Stimulated activated CD8-positive, alpha-beta memory T cell treated with anti-CD3 and anti-CD28 coated beads, Interleukin-4, amount 100 ng/mL, for 4 hours (primary cell): ENCODE measurements around the gene IQGAP2.
"Not testable (repeated sequence)": the region's sequence is repeated elsewhere in the genome, so short reads cannot be mapped to it uniquely, and the experiment has no call there.

Experiments used
- DNase-seq, 2 donors: peaks; one replicate each; pipeline ENCODE4 v3.0.0-alpha.2; 2020; ENCODE audit warnings: low read depth in 2 of 2, low spot score in 1 of 2

Gene IQGAP2

GRCh38 chr5:76499507-76500161, 96.5 kb downstream of the IQGAP2 start:
- no peak for DNase-seq

GRCh38 chr5:76500633-76501393, 97.7 kb downstream of the IQGAP2 start:
- DNase-seq = no peak

GRCh38 chr5:76503929-76504328, 100.8 kb downstream of the IQGAP2 start:
- no peak for DNase-seq

GRCh38 chr5:76504901-76505564, 101.9 kb downstream of the IQGAP2 start:
- DNase-seq = no peak

GRCh38 chr5:76513476-76513875, 110.4 kb downstream of the IQGAP2 start:
- no peak for DNase-seq

GRCh38 chr5:76514292-76514691, 111.2 kb downstream of the IQGAP2 start:
- no peak for DNase-seq

- no peak for DNase-seq
Measured at GRCh38 chr5:76514713-76515112, 111.6 kb downstream of the IQGAP2 start.

GRCh38 chr5:76517334-76517733, 114.2 kb downstream of the IQGAP2 start:
- no peak for DNase-seq

- DNase-seq = not testable (repeated sequence)
Measured at GRCh38 chr5:76518246-76518645, 115.2 kb downstream of the IQGAP2 start.

- DNase-seq = no peak
Measured at GRCh38 chr5:76521240-76521758, 118.2 kb downstream of the IQGAP2 start.

GRCh38 chr5:76522103-76522935, 119.2 kb downstream of the IQGAP2 start:
- DNase-seq = no peak

GRCh38 chr5:76524101-76524835, 121.2 kb downstream of the IQGAP2 start:
- no peak for DNase-seq

- no peak for DNase-seq
Measured at GRCh38 chr5:76524868-76525267, 121.8 kb downstream of the IQGAP2 start.

GRCh38 chr5:76525956-76526355, 122.9 kb downstream of the IQGAP2 start:
- DNase-seq = no peak

GRCh38 chr5:76526950-76527583, 124.0 kb downstream of the IQGAP2 start:
- DNase-seq = no peak

- DNase-seq = no peak
Measured at GRCh38 chr5:76527685-76528161, 124.6 kb downstream of the IQGAP2 start.

- no peak for DNase-seq
Measured at GRCh38 chr5:76528547-76529331, 125.7 kb downstream of the IQGAP2 start.

GRCh38 chr5:76529464-76530344, 126.6 kb downstream of the IQGAP2 start:
- no peak for DNase-seq
